Measurements from ENCODE around the gene RTF2. TPM values are rescaled to one million over a fixed set of nuclear protein-coding genes. Genes with fewer than 3 reads are reported as not detected.

Gene RTF2
- total and polyA plus RNA-seq, 8 donors = 24.3 to 55.4 (median 28.1) TPM

- Histone ChIP-seq H3K4me1 (no peaks in the 10 kb centered on the region), H3K4me3 (no peak overlapping the region), H3K27me3 (no peaks in the 10 kb centered on the region), H3K36me3 (no peaks in the 10 kb centered on the region), H3K27ac (no peak overlapping the region), H3K9me3 (no peaks in the 10 kb centered on the region)
- no peak for DNase-seq
- intact Hi-C loops (cut with DNase I) = no loop called here
- no peak for FAIRE-seq
- TF ChIP-seq CTCF (IDR thresholded peaks at IDR 0.05) = no peak
- whole genome bisulfite sequencing, 2 donors = 39 to 48% methylated on average over 4 of the region's 4 CpGs
- ATAC-seq = no peak
These were observed 38.5 kb upstream of the RTF2 start for GRCh38 chr20:56429941-56430340.

- no peaks in the 10 kb centered on the region for H3K36me3 ChIP-seq
- ATAC-seq = no peak
- H3K9me3 ChIP-seq = no peaks in the 10 kb centered on the region
- H3K27ac ChIP-seq = no peak overlapping the region
- TF ChIP-seq CTCF (IDR thresholded peaks at IDR 0.05) = no peak
- no peak for DNase-seq
- 57 to 59% methylated on average over 4 of the region's 4 CpGs for WGBS, 2 donors
- intact Hi-C loops (cut with DNase I) = no loop called here
- H3K27me3 ChIP-seq = no peaks in the 10 kb centered on the region
- no peak for FAIRE-seq
- no peaks in the 10 kb centered on the region for H3K4me1 ChIP-seq
- no peak overlapping the region for H3K4me3 ChIP-seq
These were observed 38.0 kb upstream of the RTF2 start for GRCh38 chr20:56430461-56430860.

- 59 to 68% methylated on average over 1 of the region's 1 CpG for WGBS, 2 donors
- intact Hi-C loops (cut with DNase I) = no loop called here
These were observed 37.5 kb upstream of the RTF2 start for GRCh38 chr20:56430957-56431356.

GRCh38 chr20:56431471-56431870, 37.0 kb upstream of the RTF2 start:
- intact Hi-C loops (cut with DNase I) = no loop called here
- H3K27me3 ChIP-seq = no peaks in the 10 kb centered on the region
- H3K4me1 ChIP-seq = no peaks in the 10 kb centered on the region
- ATAC-seq (no peak), FAIRE-seq (no peak), DNase-seq (no peak)
- H3K9me3 ChIP-seq = no peaks in the 10 kb centered on the region
- no peak overlapping the region for H3K27ac ChIP-seq
- WGBS, 2 donors = 70 to 80% methylated on average over 3 of the region's 3 CpGs
- no peak for TF ChIP-seq CTCF (IDR thresholded peaks at IDR 0.05)
- no peaks in the 10 kb centered on the region for H3K36me3 ChIP-seq
- no peak overlapping the region for H3K4me3 ChIP-seq

More at GRCh38 chr20:56430957-56431356, 37.5 kb upstream of the RTF2 start:
- Histone ChIP-seq H3K9me3 (no peaks in the 10 kb centered on the region), H3K4me3 (no peak overlapping the region), H3K27me3 (no peaks in the 10 kb centered on the region), H3K36me3 (no peaks in the 10 kb centered on the region), H3K4me1 (no peaks in the 10 kb centered on the region), H3K27ac (no peak overlapping the region)
- ATAC-seq (no peak), DNase-seq (no peak), FAIRE-seq (no peak)
- no peak for TF ChIP-seq CTCF (IDR thresholded peaks at IDR 0.05)

- DNase-seq = peak in 1 of 6 donors; percentile 4
- H3K36me3 ChIP-seq = no peaks in the 10 kb centered on the region
- no peak for TF ChIP-seq CTCF (IDR thresholded peaks at IDR 0.05)
- no peak overlapping the region for H3K4me3 ChIP-seq
- no peaks in the 10 kb centered on the region for H3K27me3 ChIP-seq
- 49 to 67% methylated on average over 3 of the region's 3 CpGs for WGBS, 2 donors
- H3K27ac ChIP-seq = no peak overlapping the region
- no peaks in the 10 kb centered on the region for H3K9me3 ChIP-seq
- no peak for ATAC-seq
- FAIRE-seq = no peak
- H3K4me1 ChIP-seq = no peaks in the 10 kb centered on the region
- intact Hi-C loops (cut with DNase I) = no loop called here
These were observed 35.1 kb upstream of the RTF2 start for GRCh38 chr20:56433221-56433879.
